ENCODE data around the gene SLC13A4.

DNA sequence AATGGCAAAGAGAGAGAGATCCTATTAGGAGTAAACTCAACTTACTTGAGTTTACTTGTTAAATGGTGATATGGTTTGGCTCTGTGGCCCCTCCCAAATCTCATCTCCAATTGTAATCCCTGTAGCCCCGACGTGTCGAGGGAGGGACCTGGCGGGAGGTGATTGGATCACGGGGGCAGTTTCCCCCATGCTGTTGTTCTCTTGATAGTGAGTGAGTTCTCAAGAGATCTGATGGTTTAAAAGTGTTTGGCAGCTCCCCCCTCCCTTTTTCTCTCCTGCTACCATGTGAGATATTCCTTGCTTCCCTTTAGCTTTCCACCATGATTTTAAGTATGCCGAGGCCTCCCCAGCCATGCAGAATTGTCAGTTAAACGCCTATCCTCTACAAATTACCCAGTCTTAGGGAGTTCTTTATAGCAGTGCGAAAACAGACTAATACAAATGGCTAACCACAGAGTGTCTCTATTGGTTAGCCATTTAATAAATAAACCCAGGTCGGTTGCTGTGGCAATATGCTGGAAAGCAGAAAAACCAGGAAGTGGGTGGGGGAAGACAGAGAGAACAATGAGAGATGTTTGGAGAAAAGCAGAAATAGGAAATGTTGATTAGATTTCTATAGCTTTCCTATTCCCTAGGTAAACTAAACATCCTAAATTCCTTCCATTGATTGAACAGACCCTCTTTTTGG, 68.7 kb downstream of the SLC13A4 start:
- TF ChIP-seq POLR2A (IDR thresholded peaks at IDR 0.05) (no peak), CTCF (IDR thresholded peaks at IDR 0.05) (no peak)

Data from uterus (tissue), 2 donors.